ENCODE measurements around the gene UBE2D3. TPM values are rescaled to one million over a fixed set of nuclear protein-coding genes. Genes with fewer than 3 reads are reported as not detected.

Gene UBE2D3
- polyA plus RNA-seq, 2 of the 4 experiments (the other 2 are of a cell fraction) = 186 to 338 TPM

DNA sequence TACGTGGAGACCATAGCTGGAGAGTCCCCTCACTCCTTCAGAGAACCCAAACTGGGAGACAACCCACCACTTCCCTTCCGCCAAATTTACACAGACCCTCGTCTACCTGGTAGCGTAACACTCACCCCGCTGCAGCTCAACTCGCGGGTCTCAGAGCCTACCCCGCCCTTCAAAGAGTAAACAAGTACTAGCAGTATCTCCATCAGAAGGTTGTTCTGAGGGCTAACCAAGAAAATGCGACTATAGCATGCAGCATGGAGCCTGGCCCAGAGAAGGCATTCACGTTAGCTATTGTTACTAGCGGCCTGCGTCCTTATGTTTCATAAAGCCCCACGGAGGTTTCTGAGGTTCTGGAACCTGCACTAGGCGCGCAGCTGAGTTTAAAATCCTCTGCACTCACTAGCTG is 66.1 kb downstream of the UBE2D3 start:
- H3K27ac ChIP-seq = peak overlapping the region; percentile 82 to 87
- ATAC-seq = peak; percentile 22 to 38; a peak in 4 of 6 replicates
- no peak for FAIRE-seq
- H3K4me2 ChIP-seq = peak overlapping the region; percentile 94
- peaks cover 14% of the 10 kb centered on the region; the same call in 2 of the 3 replicates for H3K4me1 ChIP-seq
- H3K4me3 ChIP-seq = peak overlapping the region; percentile 57
- ChIA-PET CTCF (interaction anchor here (1.1 to 1.7 kb wide), 3 partner anchors 10 to 141 kb away, joined by 3 to 5 read pairs (median 4); no protein-coding TSS in a partner anchor), POLR2A (interaction anchor here (0.6 to 1.7 kb wide), 9 partner anchors 13 to 421 kb away, joined by 3 to 22 read pairs (median 5); partner anchors contain the start of gene UBE2D3)
- DNase-seq (ENCODE audit: low read depth in 1 of 2, low spot score in 1 of 2) = no peak
- TF ChIP-seq ESRRA (IDR thresholded peaks at IDR 0.05; ENCODE audit: borderline replicate concordance, low read length) (no peak), BHLHE40 (IDR thresholded peaks at IDR 0.05; ENCODE audit: low read depth, low read length) (no peak), MAZ (IDR thresholded peaks at IDR 0.05; ENCODE audit: borderline replicate concordance, low read depth, low read length) (no peak), CBX8 (IDR thresholded peaks at IDR 0.05) (no peak), POLR2AphosphoS2 (conservative IDR thresholded peaks at IDR 0.05; ENCODE audit: low read length) (no peak), HOXB13 (CRISPR knock-in tag; IDR thresholded peaks at IDR 0.05; ENCODE audit: low read depth) (no peak), KDM5A (IDR thresholded peaks at IDR 0.05) (no peak), MAFK (IDR thresholded peaks at IDR 0.05; ENCODE audit: partially characterized antibody) (no peak), NR3C1 (IDR thresholded peaks at IDR 0.05) (no peak), HOXB5 (CRISPR knock-in tag; IDR thresholded peaks at IDR 0.05) (no peak), CHD2 (IDR thresholded peaks at IDR 0.05; ENCODE audit: low read length, partially characterized antibody) (no peak), CHD4 (IDR thresholded peaks at IDR 0.05; ENCODE audit: borderline replicate concordance) (no peak), RFX5 (IDR thresholded peaks at IDR 0.05) (no peak), ZNF302 (CRISPR knock-in tag; IDR thresholded peaks at IDR 0.05) (no peak), PHF8 (IDR thresholded peaks at IDR 0.05; ENCODE audit: borderline replicate concordance, low read depth) (no peak), TP53 (CRISPR knock-in tag; IDR thresholded peaks at IDR 0.05) (no peak), JUNB (IDR thresholded peaks at IDR 0.05) (no peak)
- TF ChIP-seq, protein P1, sequence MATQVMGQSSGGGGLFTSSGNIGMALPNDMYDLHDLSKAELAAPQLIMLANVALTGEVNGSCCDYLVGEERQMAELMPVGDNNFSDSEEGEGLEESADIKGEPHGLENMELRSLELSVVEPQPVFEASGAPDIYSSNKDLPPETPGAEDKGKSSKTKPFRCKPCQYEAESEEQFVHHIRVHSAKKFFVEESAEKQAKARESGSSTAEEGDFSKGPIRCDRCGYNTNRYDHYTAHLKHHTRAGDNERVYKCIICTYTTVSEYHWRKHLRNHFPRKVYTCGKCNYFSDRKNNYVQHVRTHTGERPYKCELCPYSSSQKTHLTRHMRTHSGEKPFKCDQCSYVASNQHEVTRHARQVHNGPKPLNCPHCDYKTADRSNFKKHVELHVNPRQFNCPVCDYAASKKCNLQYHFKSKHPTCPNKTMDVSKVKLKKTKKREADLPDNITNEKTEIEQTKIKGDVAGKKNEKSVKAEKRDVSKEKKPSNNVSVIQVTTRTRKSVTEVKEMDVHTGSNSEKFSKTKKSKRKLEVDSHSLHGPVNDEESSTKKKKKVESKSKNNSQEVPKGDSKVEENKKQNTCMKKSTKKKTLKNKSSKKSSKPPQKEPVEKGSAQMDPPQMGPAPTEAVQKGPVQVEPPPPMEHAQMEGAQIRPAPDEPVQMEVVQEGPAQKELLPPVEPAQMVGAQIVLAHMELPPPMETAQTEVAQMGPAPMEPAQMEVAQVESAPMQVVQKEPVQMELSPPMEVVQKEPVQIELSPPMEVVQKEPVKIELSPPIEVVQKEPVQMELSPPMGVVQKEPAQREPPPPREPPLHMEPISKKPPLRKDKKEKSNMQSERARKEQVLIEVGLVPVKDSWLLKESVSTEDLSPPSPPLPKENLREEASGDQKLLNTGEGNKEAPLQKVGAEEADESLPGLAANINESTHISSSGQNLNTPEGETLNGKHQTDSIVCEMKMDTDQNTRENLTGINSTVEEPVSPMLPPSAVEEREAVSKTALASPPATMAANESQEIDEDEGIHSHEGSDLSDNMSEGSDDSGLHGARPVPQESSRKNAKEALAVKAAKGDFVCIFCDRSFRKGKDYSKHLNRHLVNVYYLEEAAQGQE (IDR thresholded peaks at IDR 0.05) = no peak
- TF ChIP-seq, protein P2, sequence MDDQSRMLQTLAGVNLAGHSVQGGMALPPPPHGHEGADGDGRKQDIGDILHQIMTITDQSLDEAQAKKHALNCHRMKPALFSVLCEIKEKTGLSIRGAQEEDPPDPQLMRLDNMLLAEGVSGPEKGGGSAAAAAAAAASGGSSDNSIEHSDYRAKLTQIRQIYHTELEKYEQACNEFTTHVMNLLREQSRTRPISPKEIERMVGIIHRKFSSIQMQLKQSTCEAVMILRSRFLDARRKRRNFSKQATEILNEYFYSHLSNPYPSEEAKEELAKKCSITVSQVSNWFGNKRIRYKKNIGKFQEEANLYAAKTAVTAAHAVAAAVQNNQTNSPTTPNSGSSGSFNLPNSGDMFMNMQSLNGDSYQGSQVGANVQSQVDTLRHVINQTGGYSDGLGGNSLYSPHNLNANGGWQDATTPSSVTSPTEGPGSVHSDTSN (IDR thresholded peaks at IDR 0.05) = no peak
- H3K9me3 ChIP-seq = no peaks in the 10 kb centered on the region
- WGBS (ENCODE audit: missing lambda C conversion rate) = 37% methylated on average over 14 of the region's 15 CpGs

DNA sequence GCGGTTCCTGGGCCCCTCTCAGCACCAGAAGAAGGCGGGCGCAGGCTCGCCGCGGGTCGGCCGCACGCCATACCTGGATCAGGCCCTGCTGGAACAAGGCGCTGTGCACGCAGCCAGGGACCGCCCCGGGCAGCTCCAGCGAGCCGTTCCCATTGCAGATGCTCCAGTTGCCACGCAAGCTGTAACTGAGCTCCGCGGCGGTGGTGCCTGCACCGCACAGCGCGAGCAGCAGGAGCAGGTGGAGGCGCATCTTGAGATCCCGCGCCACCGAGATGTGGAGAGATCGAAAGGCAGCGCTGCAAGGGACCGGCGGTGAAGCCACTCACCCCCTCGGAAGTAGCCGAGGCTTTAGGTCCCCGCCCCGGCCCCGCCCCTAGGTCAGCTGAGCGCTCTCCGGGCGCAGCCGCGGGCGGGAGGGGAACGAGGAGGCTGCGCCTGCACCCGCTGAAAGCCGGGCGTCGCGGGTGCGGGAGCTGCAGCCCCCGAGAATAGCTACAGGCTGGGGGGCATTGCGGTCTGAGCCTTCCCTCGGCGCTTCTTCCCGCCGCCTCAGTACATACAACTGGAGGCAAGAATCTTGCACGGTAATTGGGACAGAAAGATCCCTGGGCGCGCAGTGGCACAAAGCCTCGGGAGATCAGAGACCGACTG is 66.6 kb downstream of the UBE2D3 start, which contains the start of gene MANBA:
Gene MANBA, minus strand, starts transcription at position 324 of the 651 bp plus-strand sequence. Its CDS starts 74 bp downstream, at position 250.
- DNase-seq (ENCODE audit: low read depth in 1 of 2, low spot score in 1 of 2) (peak; percentile 72 to 85), ATAC-seq (peak; percentile 98), FAIRE-seq (no peak)
- Histone ChIP-seq H3K4me2 (peak within 1 kb of the TSS; percentile 94), H3K9me3 (no peaks in the 10 kb centered on the region), H3K4me3 (peak within 1 kb of the TSS; percentile 57), H3K27ac (peak within 1 kb of the TSS; percentile 82 to 87), H3K4me1 (peaks cover 14% of the 10 kb centered on the region; the same call in 2 of the 3 replicates)
- ChIA-PET POLR2A (interaction anchor here (0.6 to 1.7 kb wide), 10 partner anchors 14 to 422 kb away, joined by 3 to 22 read pairs (median 4); partner anchors contain the start of gene UBE2D3), CTCF (interaction anchor here (0.7 to 1.7 kb wide), 3 partner anchors 14 to 140 kb away, joined by 3 to 5 read pairs (median 4); no protein-coding TSS in a partner anchor)
- WGBS (ENCODE audit: missing lambda C conversion rate) = no CpG with 5 or more reads among the region's 60 CpGs
- TF ChIP-seq, protein P3, sequence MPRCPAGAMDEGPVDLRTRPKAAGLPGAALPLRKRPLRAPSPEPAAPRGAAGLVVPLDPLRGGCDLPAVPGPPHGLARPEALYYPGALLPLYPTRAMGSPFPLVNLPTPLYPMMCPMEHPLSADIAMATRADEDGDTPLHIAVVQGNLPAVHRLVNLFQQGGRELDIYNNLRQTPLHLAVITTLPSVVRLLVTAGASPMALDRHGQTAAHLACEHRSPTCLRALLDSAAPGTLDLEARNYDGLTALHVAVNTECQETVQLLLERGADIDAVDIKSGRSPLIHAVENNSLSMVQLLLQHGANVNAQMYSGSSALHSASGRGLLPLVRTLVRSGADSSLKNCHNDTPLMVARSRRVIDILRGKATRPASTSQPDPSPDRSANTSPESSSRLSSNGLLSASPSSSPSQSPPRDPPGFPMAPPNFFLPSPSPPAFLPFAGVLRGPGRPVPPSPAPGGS (IDR thresholded peaks at IDR 0.05) = 0 out of 3 replicates have a peak, but pooled peaks have one; percentile 26
- no peak for TF ChIP-seq NPAS2 (CRISPR knock-in tag; IDR thresholded peaks at IDR 0.05; ENCODE audit: borderline replicate concordance)
- TF ChIP-seq, protein P4, sequence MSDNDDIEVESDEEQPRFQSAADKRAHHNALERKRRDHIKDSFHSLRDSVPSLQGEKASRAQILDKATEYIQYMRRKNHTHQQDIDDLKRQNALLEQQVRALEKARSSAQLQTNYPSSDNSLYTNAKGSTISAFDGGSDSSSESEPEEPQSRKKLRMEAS (IDR thresholded peaks at IDR 0.05) = peak; percentile 51
- TF ChIP-seq MAFK (IDR thresholded peaks at IDR 0.05; ENCODE audit: partially characterized antibody) = no peak
- no peak for TF ChIP-seq JUNB (IDR thresholded peaks at IDR 0.05)
- TF ChIP-seq POLR2A (IDR thresholded peaks at IDR 0.05; ENCODE audit: low read length) = peak; percentile 72
- TF ChIP-seq HOXB13 (CRISPR knock-in tag; IDR thresholded peaks at IDR 0.05; ENCODE audit: low read depth) = no peak
- TF ChIP-seq HMGXB4 (CRISPR knock-in tag; IDR thresholded peaks at IDR 0.05; ENCODE audit: borderline replicate concordance) = no peak
- TF ChIP-seq CBX2 (IDR thresholded peaks at IDR 0.05; ENCODE audit: borderline replicate concordance, low read depth) = no peak
- TF ChIP-seq HES2 (IDR thresholded peaks at IDR 0.05) = no peak
- TF ChIP-seq CHD2 (IDR thresholded peaks at IDR 0.05; ENCODE audit: low read length, partially characterized antibody) = no peak
- TF ChIP-seq ZFP36 (IDR thresholded peaks at IDR 0.05; ENCODE audit: borderline replicate concordance, partially characterized antibody) = no peak
- peak; percentile 77 for TF ChIP-seq E2F6 (IDR thresholded peaks at IDR 0.05; ENCODE audit: borderline replicate concordance, low read depth)

Data from A549 (cell line).